Heart left ventricle (tissue), 16 donors: ENCODE measurements around the gene TTBK1. TPM values are rescaled to one million over a fixed set of nuclear protein-coding genes. Genes with fewer than 3 reads are reported as not detected.

Experiments
- ATAC-seq, 4 donors: fragments of 200-7000 bp; cut with Tn5 transposase; one replicate each; pipeline ENCODE4 v1.9.1; 2020 to 2022; ENCODE audit warnings: moderate library complexity in 4 of 4, mild to moderate bottlenecking in 3 of 4, moderate number of reproducible peaks in 1 of 4
- DNase-seq, 5 donors: peaks; one replicate each; pipeline ENCODE4 v3.0.0-alpha.2; 2020
- H3K27ac ChIP-seq, 12 donors: fragments of 200-600 bp; sonication (generic) in 4 of 12; one replicate each; pipeline versions ENCODE4 v1.5.0 to v1.8.0; 2016 to 2022; ENCODE audit warnings: mild to moderate bottlenecking in 2 of 12
- H3K27me3 ChIP-seq, 9 donors: fragments of 200-600 bp; sonication (generic) in 2 of 9; one replicate each; pipeline versions ENCODE4 v1.5.1 to v1.8.0; 2016 to 2022; ENCODE audit warnings: mild to moderate bottlenecking in 3 of 9
- H3K36me3 ChIP-seq, 9 donors: fragments of 200-600 bp; sonication (generic) in 2 of 9; one replicate each; pipeline versions ENCODE4 v1.5.0 to v1.8.0; 2018 to 2022; ENCODE audit warnings: mild to moderate bottlenecking in 2 of 9
- H3K4me1 ChIP-seq, 12 donors: fragments of 200-600 bp; sonication (generic) in 4 of 12; one replicate each; pipeline versions ENCODE4 v1.5.0 to v1.8.0; 2016 to 2022; ENCODE audit warnings: mild to moderate bottlenecking in 3 of 12
- H3K4me3 ChIP-seq, 12 donors: fragments of 200-600 bp; sonication (generic) in 4 of 12; one replicate each; pipeline versions ENCODE4 v1.5.0 to v1.8.0; 2017 to 2022; ENCODE audit warnings: mild to moderate bottlenecking in 9 of 12, moderate library complexity in 4 of 12
- H3K9me3 ChIP-seq, 12 donors: fragments of 200-600 bp; sonication (generic) in 4 of 12; one replicate each; pipeline versions ENCODE4 v1.5.0 to v1.8.0; 2016 to 2022; ENCODE audit warnings: mild to moderate bottlenecking in 1 of 12
- CTCF ChIP-seq, 12 donors: fragments of 200-600 bp; sonication (generic) in 4 of 12; IDR thresholded peaks; one replicate each; pipeline versions ENCODE4 v1.5.0 to v1.8.0; 2018 to 2022; ENCODE audit warnings: antibody characterized with exemption in 12 of 12, mild to moderate bottlenecking in 5 of 12
- POLR2A ChIP-seq, 2 donors: fragments of 450-650 bp; IDR thresholded peaks; one replicate each; pipeline ENCODE4 v1.6.1; 2017; ENCODE audit warnings: antibody characterized with exemption in 2 of 2, mild to moderate bottlenecking in 2 of 2, moderate library complexity in 2 of 2
- WGBS, 4 donors: extraction: QIAGEN DNeasy Blood & Tissue Kit in 2 of 4; methylation state at CpG; one replicate each; pipeline versions ENCODE4 v1.1.5 to v1.1.7; 2013 to 2018; 5-methylcytosine and 5-hydroxymethylcytosine counted together
- intact Hi-C, 10 donors: fragments of 100-400 bp; cut with DNase I; formaldehyde crosslinking; loops; one replicate each; pipeline versions ENCODE4 v1.11.1 to v1.14.2; 2022
- polyA plus RNA-seq, 2 donors: library from polyadenylated mRNA; stranded (reverse); fragments of 200-250 nt; gene quantifications; one replicate each; pipeline ENCODE4 v1.2.3, GENCODE V29; 2013
- total RNA-seq, 9 donors: library from RNA; depleted of rRNA in 2 of 9; stranded (reverse); fragments of >200 nt in 2 of 9; fragmentation: NEBNext Ultra II Directional in 3 of 9; extraction: Animal tissue kit (Norgen Biotek cat#: 25700) in 3 of 9; gene quantifications; one replicate each; pipeline versions ENCODE4 v1.1.0 to v1.2.4, GENCODE V29; 2016 to 2023
- donor health status: ischemic (EF 13 %, LVEDD 7.1; RV severe dilation, severe dysfunction).
- donor health status: healthy with polysubstance abuse.
- donor health status: DM: no; HTN: yes; CAD: no.
- donor health status: DM: no; HTN: no; CAD: no.
- donor health status: ischemic (EF 25% LVEDD 6.9; RV normal size, moderate dysfunction).
- donor health status: ischemic (EF 25% LVEDD 5.7; RV mildly dilated, moderate dysfunction).
- donor health status: healthy.
- donor health status: DM: yes; HTN: yes; CAD: no.
- donor health status: ischemic (EF 35%, LVEDD 5.7; RV mildly dilated, moderate dysfunction).
- donor health status: nonischemic (EF 11% LVEDD 7.7; RV severe dilation, severe dysfunction).
- donor health status: DM: yes; HTN: yes; CAD: no.
- donor health status: PGD.
- donor health status: ischemic (EF 29% LVEDD 5.4; RV normal size, mild dysfunction).
- donor health status: nonischemic (EF 23%, LVEDD 6.1; RV moderate dilation, normal function).

TTBK1 gene
- total and polyA plus RNA-seq, 11 donors, result 0.04 to 0.52 (median 0.27) TPM

- intact Hi-C loops, result loop anchor here in 1 of 10 donors (10.0 kb wide), 1 partner anchor 247 kb away; no protein-coding TSS in a partner anchor
- H3K27ac ChIP-seq, result no peak overlapping the region
- DNase-seq, result no peak
Observed at GRCh38 chr6:43257367-43258145, 14.3 kb downstream of the TTBK1 start.

GRCh38 chr6:43258180-43258579 lies 14.9 kb downstream of the TTBK1 start:
- intact Hi-C loops, result loop anchor here in 1 of 10 donors (10.0 kb wide), 1 partner anchor 247 kb away; no protein-coding TSS in a partner anchor
- TF ChIP-seq CTCF (IDR thresholded peaks at IDR 0.05), result no peak
- TF ChIP-seq POLR2A (IDR thresholded peaks at IDR 0.05), result no peak
- WGBS, 4 donors, result 72 to 84% (median 76%) methylated on average over 4 of the region's 4 CpGs

More at GRCh38 chr6:43257367-43258145, 14.3 kb downstream of the TTBK1 start:
- WGBS, 4 donors, result 79 to 89% (median 83%) methylated on average over 6 to 12 of the region's 12 CpGs
- Histone ChIP-seq H3K9me3 (no peaks in the 10 kb centered on the region), H3K27me3 (peaks cover 0 to 17% (median 0%) of the 10 kb centered on the region in 9 donors), H3K4me3 (no peak overlapping the region), H3K4me1 (peaks cover 0 to 10% (median 0%) of the 10 kb centered on the region in 12 donors), H3K36me3 (no peaks in the 10 kb centered on the region)
- no peak for ATAC-seq
- TF ChIP-seq CTCF (IDR thresholded peaks at IDR 0.05), result no peak
- TF ChIP-seq POLR2A (IDR thresholded peaks at IDR 0.05), result no peak

GRCh38 chr6:43258807-43259686 lies 15.8 kb downstream of the TTBK1 start:
- no peak for TF ChIP-seq POLR2A (IDR thresholded peaks at IDR 0.05)
- Histone ChIP-seq H3K27ac (no peak overlapping the region), H3K4me3 (no peak overlapping the region), H3K4me1 (peaks cover 0 to 10% (median 0%) of the 10 kb centered on the region in 12 donors), H3K36me3 (no peaks in the 10 kb centered on the region), H3K9me3 (no peaks in the 10 kb centered on the region), H3K27me3 (peaks cover 0 to 5% (median 0%) of the 10 kb centered on the region in 9 donors)
- ATAC-seq (no peak), DNase-seq (no peak)
- intact Hi-C loops, result loop anchor here in 1 of 10 donors (10.0 kb wide), 1 partner anchor 246 kb away; no protein-coding TSS in a partner anchor
- WGBS, 4 donors, result 92 to 96% (median 94%) methylated on average over 28 to 30 of the region's 30 CpGs

More at GRCh38 chr6:43258180-43258579, 14.9 kb downstream of the TTBK1 start:
- ATAC-seq (no peak), DNase-seq (no peak)
- no peak overlapping the region for H3K4me3 ChIP-seq
- no peaks in the 10 kb centered on the region for H3K9me3 ChIP-seq
- no peak overlapping the region for H3K27ac ChIP-seq
- H3K36me3 ChIP-seq, result no peaks in the 10 kb centered on the region
- peaks cover 0 to 13% (median 0%) of the 10 kb centered on the region in 9 donors for H3K27me3 ChIP-seq
- peaks cover 0 to 10% (median 0%) of the 10 kb centered on the region in 12 donors for H3K4me1 ChIP-seq

GRCh38 chr6:43260791-43261190 lies 17.5 kb downstream of the TTBK1 start:
- Histone ChIP-seq H3K27ac (no peak overlapping the region), H3K4me1 (peaks cover 0 to 10% (median 0%) of the 10 kb centered on the region in 12 donors), H3K4me3 (no peak overlapping the region), H3K27me3 (no peaks in the 10 kb centered on the region), H3K9me3 (no peaks in the 10 kb centered on the region), H3K36me3 (no peaks in the 10 kb centered on the region)
- no peak for TF ChIP-seq POLR2A (IDR thresholded peaks at IDR 0.05)
- TF ChIP-seq CTCF (IDR thresholded peaks at IDR 0.05), result no peak
- intact Hi-C loops, result loop anchor here in 9 of 10 donors (5.0 to 10.0 kb wide), 4 partner anchors 72 to 247 kb away; no protein-coding TSS in a partner anchor
- DNase-seq (peak in 1 of 5 donors; percentile 14), ATAC-seq (no peak)
- WGBS, 4 donors, result 73 to 81% (median 76%) methylated on average over 4 of the region's 4 CpGs
